ENCODE measurements around the gene IFNL2.

The IFNL2 gene

GRCh38 chr19:39318071-39318470 is 49.9 kb downstream of the IFNL2 start:
- peaks cover 14% of the 10 kb centered on the region for H3K4me1 ChIP-seq (ENCODE audit: low read length)
- TF ChIP-seq, protein P1, sequence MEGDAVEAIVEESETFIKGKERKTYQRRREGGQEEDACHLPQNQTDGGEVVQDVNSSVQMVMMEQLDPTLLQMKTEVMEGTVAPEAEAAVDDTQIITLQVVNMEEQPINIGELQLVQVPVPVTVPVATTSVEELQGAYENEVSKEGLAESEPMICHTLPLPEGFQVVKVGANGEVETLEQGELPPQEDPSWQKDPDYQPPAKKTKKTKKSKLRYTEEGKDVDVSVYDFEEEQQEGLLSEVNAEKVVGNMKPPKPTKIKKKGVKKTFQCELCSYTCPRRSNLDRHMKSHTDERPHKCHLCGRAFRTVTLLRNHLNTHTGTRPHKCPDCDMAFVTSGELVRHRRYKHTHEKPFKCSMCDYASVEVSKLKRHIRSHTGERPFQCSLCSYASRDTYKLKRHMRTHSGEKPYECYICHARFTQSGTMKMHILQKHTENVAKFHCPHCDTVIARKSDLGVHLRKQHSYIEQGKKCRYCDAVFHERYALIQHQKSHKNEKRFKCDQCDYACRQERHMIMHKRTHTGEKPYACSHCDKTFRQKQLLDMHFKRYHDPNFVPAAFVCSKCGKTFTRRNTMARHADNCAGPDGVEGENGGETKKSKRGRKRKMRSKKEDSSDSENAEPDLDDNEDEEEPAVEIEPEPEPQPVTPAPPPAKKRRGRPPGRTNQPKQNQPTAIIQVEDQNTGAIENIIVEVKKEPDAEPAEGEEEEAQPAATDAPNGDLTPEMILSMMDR (IDR thresholded peaks at IDR 0.05; ENCODE audit: low read depth, low read length), result no peak
- TF ChIP-seq EZH2phosphoT487 (IDR thresholded peaks at IDR 0.05; ENCODE audit: low read depth), result no peak
- no peaks in the 10 kb centered on the region for H3K27me3 ChIP-seq (ENCODE audit: low read depth, low read length)
- no peak overlapping the region for H3K9ac ChIP-seq (ENCODE audit: low read length)
- H3K4me3 ChIP-seq (ENCODE audit: low read length), result no peak overlapping the region
- no peak overlapping the region for H3K4me2 ChIP-seq (ENCODE audit: low read length)
- no peak overlapping the region for H2AFZ ChIP-seq (ENCODE audit: low read depth, low read length)
- H3K79me2 ChIP-seq (ENCODE audit: low read length), result peaks cover 13% of the 10 kb centered on the region
- peaks cover 21% of the 10 kb centered on the region for H3K36me3 ChIP-seq (replicated peaks; ENCODE audit: low read depth, low read length)
- no peak overlapping the region for H3K27ac ChIP-seq (ENCODE audit: low read length)
- 0 out of 2 replicates have a peak, but pooled peaks cover 3% of the 10 kb centered on the region for H4K20me1 ChIP-seq (ENCODE audit: insufficient read depth, low read length)
- H3K9me3 ChIP-seq (ENCODE audit: insufficient read depth, low read length), result no peaks in the 10 kb centered on the region

DNA sequence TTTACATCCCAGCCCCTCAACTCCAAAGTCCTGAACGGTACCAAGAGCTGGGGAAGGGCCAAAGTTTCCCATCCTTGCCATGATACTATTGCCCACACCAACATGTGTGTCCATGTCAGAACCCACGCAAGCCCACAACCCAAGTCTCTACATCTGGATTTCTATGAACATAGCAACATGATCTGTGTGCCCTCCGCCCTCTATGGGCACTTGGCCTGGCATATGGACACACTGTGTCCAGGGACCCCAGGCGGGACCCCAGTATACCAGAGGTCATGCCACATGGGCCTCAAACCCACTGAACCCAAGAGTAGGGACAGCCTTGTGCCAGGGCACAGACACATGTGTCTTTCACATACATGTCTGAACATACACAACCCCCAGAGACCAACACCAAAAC is 50.5 kb downstream of the IFNL2 start:
- no peak for TF ChIP-seq EZH2phosphoT487 (IDR thresholded peaks at IDR 0.05; ENCODE audit: low read depth)
- TF ChIP-seq, protein P1 (IDR thresholded peaks at IDR 0.05; ENCODE audit: low read depth, low read length), result no peak
- H3K4me2 ChIP-seq (ENCODE audit: low read length), result peak overlapping the region; percentile 97; the same call in 1 of the 2 replicates
- peaks cover 17% of the 10 kb centered on the region for H3K36me3 ChIP-seq (replicated peaks; ENCODE audit: low read depth, low read length)
- H3K9ac ChIP-seq (ENCODE audit: low read length), result no peak overlapping the region
- H3K9me3 ChIP-seq (ENCODE audit: insufficient read depth, low read length), result no peaks in the 10 kb centered on the region
- no peak overlapping the region for H3K27ac ChIP-seq (ENCODE audit: low read length)
- no peak overlapping the region for H2AFZ ChIP-seq (ENCODE audit: low read depth, low read length)
- H3K4me1 ChIP-seq (ENCODE audit: low read length), result peaks cover 14% of the 10 kb centered on the region
- peak overlapping the region; percentile 95; the same call in 1 of the 2 replicates for H3K4me3 ChIP-seq (ENCODE audit: low read length)
- no peaks in the 10 kb centered on the region for H3K27me3 ChIP-seq (ENCODE audit: low read depth, low read length)
- H3K79me2 ChIP-seq (ENCODE audit: low read length), result peaks cover 13% of the 10 kb centered on the region
- 0 out of 2 replicates have a peak, but pooled peaks cover 3% of the 10 kb centered on the region for H4K20me1 ChIP-seq (ENCODE audit: insufficient read depth, low read length)

DNA sequence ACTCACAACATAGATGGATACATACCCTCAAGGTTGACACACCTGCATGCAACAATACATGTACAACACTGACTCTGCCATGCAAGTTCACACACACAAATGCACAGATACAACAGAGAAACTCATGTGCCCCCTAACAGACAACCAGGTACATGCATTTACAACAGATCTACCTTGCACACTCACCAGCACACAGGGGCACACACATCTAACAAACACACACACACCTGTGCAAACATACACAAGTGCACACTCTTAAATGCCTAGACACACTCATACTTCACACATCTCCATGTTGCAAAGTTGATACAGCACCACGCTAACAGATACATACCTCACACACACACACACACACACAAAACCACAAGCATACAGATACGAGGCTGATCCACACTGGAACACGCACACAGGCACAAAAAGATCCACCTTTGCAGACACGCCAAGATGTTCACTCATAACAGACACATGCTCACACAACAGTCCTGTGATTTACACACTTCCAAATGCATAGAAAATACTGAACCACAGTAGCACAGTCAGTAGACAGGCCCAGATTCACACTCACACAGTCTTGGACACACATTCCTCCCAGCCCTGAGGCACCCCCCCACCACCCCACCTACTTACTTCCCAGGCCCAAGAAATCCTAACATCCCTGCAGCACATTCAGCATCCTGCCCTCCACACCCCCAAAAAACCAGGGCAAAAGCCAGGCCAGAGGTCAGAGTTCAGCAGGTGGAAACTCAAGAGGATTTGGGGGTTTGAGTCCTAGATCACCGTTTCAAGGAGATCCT is 51.1 kb downstream of the IFNL2 start:
- Histone ChIP-seq H4K20me1 (ENCODE audit: insufficient read depth, low read length) (0 out of 2 replicates have a peak, but pooled peaks cover 3% of the 10 kb centered on the region), H2AFZ (ENCODE audit: low read depth, low read length) (no peak overlapping the region), H3K4me2 (ENCODE audit: low read length) (peak overlapping the region; percentile 97), H3K4me1 (ENCODE audit: low read length) (peaks cover 14% of the 10 kb centered on the region), H3K27ac (ENCODE audit: low read length) (no peak overlapping the region), H3K27me3 (ENCODE audit: low read depth, low read length) (no peaks in the 10 kb centered on the region), H3K36me3 (replicated peaks; ENCODE audit: low read depth, low read length) (peaks cover 15% of the 10 kb centered on the region), H3K9ac (ENCODE audit: low read length) (peak overlapping the region; percentile 90), H3K4me3 (ENCODE audit: low read length) (peak overlapping the region; percentile 95), H3K9me3 (ENCODE audit: insufficient read depth, low read length) (no peaks in the 10 kb centered on the region), H3K79me2 (ENCODE audit: low read length) (peaks cover 13% of the 10 kb centered on the region)
- no peak for TF ChIP-seq EZH2phosphoT487 (IDR thresholded peaks at IDR 0.05; ENCODE audit: low read depth)
- TF ChIP-seq, protein P1 (IDR thresholded peaks at IDR 0.05; ENCODE audit: low read depth, low read length), result no peak

Measured in OCI-LY3 (cell line).